K562 (cell line): ENCODE results near the gene B3GALT4. TPM values are rescaled to one million over a fixed set of nuclear protein-coding genes. Genes with fewer than 3 reads are reported as not detected.

ENCODE experiments used
- CBFB ChIP-seq: sonication (generic); formaldehyde crosslinking; IDR thresholded peaks from 2 replicates; pipeline ENCODE4 v1.4.0; 2020; ENCODE audit warnings: mild to moderate bottlenecking, missing genetic modification reagents
- CBX1 ChIP-seq: sonication (generic); IDR thresholded peaks from 2 replicates; pipeline ENCODE4 v1.6.1; 2016; ENCODE audit warnings: antibody characterized with exemption, low read depth, mild to moderate bottlenecking
- CBX5 ChIP-seq: IDR thresholded peaks from 2 replicates; pipeline ENCODE4 v1.6.1; 2014; ENCODE audit warnings: low read depth, borderline replicate concordance
- GATAD2A ChIP-seq: fragments of 450-650 bp; IDR thresholded peaks from 2 replicates; pipeline ENCODE4 v1.6.1; 2017
- JUN ChIP-seq, 2 experiments: sonication (generic) in 1 of 2; formaldehyde crosslinking in 1 of 2; IDR thresholded peaks; 2 replicates each; pipeline versions ENCODE4 v1.6.1 to v1.8.0; 2012 to 2022; ENCODE audit warnings: borderline replicate concordance in 2 of 2, mild to moderate bottlenecking in 2 of 2, improper control_type of control experiment in 1 of 2, low read depth in 1 of 2, low read length in 1 of 2, missing genetic modification reagents in 1 of 2
- KDM5B ChIP-seq: fragments of 200-600 bp; sonication (generic); IDR thresholded peaks from 2 replicates; pipeline ENCODE4 v1.6.1; 2012; ENCODE audit warnings: low read depth, mild to moderate bottlenecking, moderate library complexity, low read length, control low read depth, inconsistent platforms; ENCODE audit not compliant: insufficient replicate concordance
- LARP7 ChIP-seq: fragments of 450-650 bp; IDR thresholded peaks from 2 replicates; pipeline ENCODE4 v1.6.1; 2016
- NFIX ChIP-seq: fragments of 250-450 bp; sonication (Bioruptor Pico); IDR thresholded peaks from 2 replicates; pipeline ENCODE4 v1.4.0; 2020; ENCODE audit warnings: low read depth, mild to moderate bottlenecking, moderate library complexity
- PTRF ChIP-seq: fragments of 450-650 bp; IDR thresholded peaks from 2 replicates; pipeline ENCODE4 v1.6.1; 2016; ENCODE audit warnings: mild to moderate bottlenecking, missing genetic modification characterization, missing compliant biosample characterization
- STAT5B ChIP-seq: fragments of 250-450 bp; sonication (Bioruptor Pico); IDR thresholded peaks from 2 replicates; pipeline ENCODE4 v1.8.0; 2021; ENCODE audit warnings: mild to moderate bottlenecking, inconsistent platforms
- TRIM24 ChIP-seq, 2 experiments: fragments of 450-650 bp; IDR thresholded peaks; 2 replicates each; pipeline ENCODE4 v1.6.1; 2016
- ZBTB2 ChIP-seq: fragments of 450-650 bp; IDR thresholded peaks from 2 replicates; pipeline ENCODE4 v1.6.1; 2016; ENCODE audit warnings: antibody characterized with exemption
- ZNF143 ChIP-seq: sonication (generic); formaldehyde crosslinking; IDR thresholded peaks from 2 replicates; pipeline ENCODE4 v1.9.0; 2022; ENCODE audit warnings: mild to moderate bottlenecking, missing genetic modification reagents
- ZNF561 ChIP-seq: fragments of 450-650 bp; formaldehyde crosslinking; conservative IDR thresholded peaks from 2 replicates; pipeline ENCODE4 v1.4.0; 2020; ENCODE audit warnings: mild to moderate bottlenecking, moderate library complexity
- ZNF655 ChIP-seq: fragments of 250-450 bp; sonication (Bioruptor Pico); IDR thresholded peaks from 2 replicates; pipeline ENCODE4 v1.5.0; 2021
- ZZZ3 ChIP-seq: fragments of 450-650 bp; IDR thresholded peaks from 2 replicates; pipeline ENCODE4 v1.6.1; 2016; ENCODE audit warnings: antibody characterized with exemption, mild to moderate bottlenecking, moderate library complexity
- polyA plus RNA-seq, 8 experiments: library from polyadenylated mRNA; depleted of rRNA in 4 of 8; stranded (reverse) in 5 of 8; unstranded in 3 of 8; fragments of >200 nt; fragmentation: Nextera tagmentation in 2 of 8; fragmentation: Illumina TruSeq in 1 of 8; extraction: Ambion mirVana in 2 of 8; extraction: Trizol in 1 of 8; gene quantifications; 2 replicates each; pipeline versions ENCODE4 v1.2.1 to v1.2.3, GENCODE V29; 2011 to 2014; ENCODE audit warnings: inconsistent platforms in 1 of 8, missing spikeins in 1 of 8
- total RNA-seq, 7 experiments: library from RNA; depleted of rRNA in 6 of 7; stranded (reverse); fragments of >200 nt in 6 of 7; fragmentation: Illumina TruSeq in 2 of 7; extraction: Trizol in 2 of 7; gene quantifications; 2 replicates each; pipeline versions ENCODE4 v1.2.1 to v1.2.3, GENCODE V29; 2011 to 2021; ENCODE audit warnings: low replicate concordance in 1 of 7
- TF ChIP-seq, protein P1 (sequence below), 2 experiments: fragments of 250-450 bp in 1 of 2; fragments of 450-650 bp in 1 of 2; sonication (Bioruptor Pico) in 1 of 2; IDR thresholded peaks; 2 replicates each; pipeline versions ENCODE4 v1.6.1 to v1.8.0; 2016 to 2021; ENCODE audit warnings: mild to moderate bottlenecking in 2 of 2, moderate library complexity in 2 of 2, missing compliant biosample characterization in 1 of 2, missing genetic modification characterization in 1 of 2
- TF ChIP-seq, protein P2 (sequence below): fragments of 250-450 bp; sonication (Bioruptor Pico); IDR thresholded peaks from 2 replicates; pipeline ENCODE4 v1.5.0; 2021; ENCODE audit warnings: mild to moderate bottlenecking, moderate library complexity
- TF ChIP-seq, protein P3 (sequence below), 2 experiments: fragments of 450-650 bp in 1 of 2; sonication (generic) in 1 of 2; formaldehyde crosslinking; conservative IDR thresholded peaks; 2 replicates each; pipeline versions ENCODE4 v1.4.0 to v1.8.1; 2020 to 2022; ENCODE audit warnings: mild to moderate bottlenecking in 1 of 2, missing genetic modification reagents in 1 of 2

Gene B3GALT4
- total and polyA plus RNA-seq, 9 of the 15 experiments (the other 6 are each of a cell fraction or from before 2014, with no cell fraction given): 0.11 to 1.3 (median 0.53) TPM; not detected in 1

DNA sequence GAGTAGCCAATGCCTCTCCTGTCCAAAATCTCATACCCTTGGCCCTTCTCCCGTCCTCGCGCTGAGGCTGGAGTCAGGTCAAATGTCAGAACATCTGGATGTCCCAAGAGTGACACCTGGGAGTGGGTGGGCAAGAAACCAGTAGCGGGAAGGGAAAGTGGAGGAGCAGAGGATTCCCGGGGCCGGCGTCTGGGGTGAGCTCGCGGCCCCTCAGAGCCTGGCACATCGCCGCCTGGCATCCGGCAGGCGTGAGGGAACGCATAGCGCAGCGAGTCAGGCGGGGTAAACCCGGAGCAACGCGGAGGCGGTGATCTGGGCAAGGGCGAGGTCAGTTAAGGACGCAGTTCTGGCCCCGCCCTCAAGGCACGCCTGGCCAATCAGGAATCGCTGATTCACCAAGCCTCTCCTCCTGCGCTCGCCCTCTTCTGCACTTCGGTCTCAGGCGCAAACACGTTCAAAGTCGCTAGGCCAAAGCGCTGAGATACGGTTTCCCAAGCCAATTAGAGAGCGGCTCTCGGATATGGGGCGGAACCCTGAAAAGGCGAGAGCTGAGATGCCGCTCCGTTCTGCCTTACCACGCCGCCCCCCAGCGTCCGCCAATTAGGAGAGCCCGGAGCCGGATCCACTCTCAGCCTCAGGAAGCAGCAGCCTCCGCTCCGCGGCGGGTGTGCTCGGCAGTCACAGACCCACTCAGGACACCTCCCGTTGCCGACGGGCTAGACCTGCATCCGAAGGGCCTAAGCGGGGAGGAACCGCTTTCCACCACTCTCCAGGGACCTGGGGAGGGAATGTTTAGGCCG lies 27.8 kb upstream of the B3GALT4 start (continued):
- TF ChIP-seq CBX1 (peak; percentile 24; the same call in 1 of the 2 replicates), ZNF143 (no peak), ZNF655 (CRISPR knock-in tag) (0 out of 2 replicates have a peak, but pooled peaks have one; percentile 72), GATAD2A (peak; percentile 54; the same call in 1 of the 2 replicates), CBX5 (no peak), ZNF561 (CRISPR knock-in tag) (no peak), ZBTB2 (no peak), KDM5B (peak; percentile 88), CBFB (CRISPR knock-in tag) (no peak), TRIM24 (IDR thresholded peaks at IDR 0.05) (0 out of 4 replicates have a peak, but pooled peaks of 1 of the 2 experiments have one; percentile 38), STAT5B (CRISPR knock-in tag) (no peak), PTRF (tag) (no peak), NFIX (CRISPR knock-in tag) (0 out of 2 replicates have a peak, but pooled peaks have one; percentile 5), LARP7 (0 out of 2 replicates have a peak, but pooled peaks have one; percentile 40), JUN (IDR thresholded peaks at IDR 0.05; ENCODE audit: borderline replicate concordance, low read depth, low read length) (0 out of 2 replicates have a peak, but pooled peaks have one; percentile 30), JUN (CRISPR knock-in tag; IDR thresholded peaks at IDR 0.05; ENCODE audit: borderline replicate concordance) (peak; percentile 80; the same call in 1 of the 2 replicates), ZZZ3 (no peak)
- TF ChIP-seq, protein P1, sequence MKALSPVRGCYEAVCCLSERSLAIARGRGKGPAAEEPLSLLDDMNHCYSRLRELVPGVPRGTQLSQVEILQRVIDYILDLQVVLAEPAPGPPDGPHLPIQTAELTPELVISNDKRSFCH (CRISPR knock-in tag; IDR thresholded peaks at IDR 0.05): no peak
- TF ChIP-seq, protein P1 (tag; IDR thresholded peaks at IDR 0.05): no peak; the same call in 1 of the 2 replicates
- TF ChIP-seq, protein P2, sequence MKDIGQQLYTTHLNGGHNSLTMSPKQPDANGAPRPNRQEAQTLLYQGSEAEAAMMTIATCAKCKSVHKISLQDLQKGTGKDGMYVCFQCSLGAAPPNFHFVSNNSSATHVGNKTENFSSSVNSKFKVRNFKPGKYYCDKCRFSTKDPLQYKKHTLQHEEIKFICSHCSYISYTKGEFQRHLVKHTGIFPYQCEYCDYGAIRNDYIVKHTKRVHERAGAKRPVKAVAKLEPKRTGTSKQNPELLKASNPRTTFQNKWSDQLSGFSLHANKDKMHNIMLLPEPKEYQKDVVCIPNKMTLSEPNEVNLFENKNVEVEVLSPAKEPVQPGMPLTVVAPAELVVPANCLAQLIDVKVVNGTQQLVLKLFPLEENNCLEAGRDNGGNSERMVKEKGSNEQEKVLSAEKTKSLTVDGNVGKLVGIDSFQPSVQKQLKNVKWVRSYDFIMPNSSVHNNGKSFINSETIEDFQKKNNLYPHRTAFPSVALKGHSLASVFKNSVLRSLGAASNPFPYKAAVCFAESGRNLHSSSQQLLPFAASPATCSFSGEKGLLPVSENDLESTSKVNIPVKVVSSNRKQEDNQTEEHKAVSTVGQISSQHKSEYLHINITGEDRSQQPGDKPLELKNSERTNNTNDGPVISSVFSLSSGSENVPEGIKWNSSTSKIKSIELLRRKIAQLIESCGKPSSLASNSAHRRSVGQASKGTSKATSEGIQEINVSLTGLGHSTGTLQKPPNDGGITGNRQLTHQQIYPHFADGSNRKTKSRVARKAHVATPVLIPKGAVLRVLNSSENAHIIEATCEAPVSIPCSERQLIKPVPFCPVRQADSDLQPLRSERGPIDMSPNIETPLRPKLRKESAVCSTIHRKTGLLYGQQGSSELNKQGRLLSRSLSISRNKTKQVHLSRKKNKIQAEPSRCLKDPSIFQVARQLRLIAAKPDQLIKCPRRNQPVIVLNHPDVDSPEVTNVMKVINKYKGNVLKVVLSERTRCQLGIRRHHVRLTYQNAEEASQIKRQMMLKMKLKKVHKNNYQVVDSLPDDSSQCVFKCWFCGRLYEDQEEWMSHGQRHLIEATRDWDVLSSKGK (CRISPR knock-in tag): no peak
- TF ChIP-seq, protein P3, sequence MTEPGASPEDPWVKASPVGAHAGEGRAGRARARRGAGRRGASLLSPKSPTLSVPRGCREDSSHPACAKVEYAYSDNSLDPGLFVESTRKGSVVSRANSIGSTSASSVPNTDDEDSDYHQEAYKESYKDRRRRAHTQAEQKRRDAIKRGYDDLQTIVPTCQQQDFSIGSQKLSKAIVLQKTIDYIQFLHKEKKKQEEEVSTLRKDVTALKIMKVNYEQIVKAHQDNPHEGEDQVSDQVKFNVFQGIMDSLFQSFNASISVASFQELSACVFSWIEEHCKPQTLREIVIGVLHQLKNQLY (CRISPR knock-in tag; conservative IDR thresholded peaks at IDR 0.05): 0 out of 4 replicates have a peak, but pooled peaks of 1 of the 2 experiments have one; percentile 26
